BLaER1 (cell line): Measurements from ENCODE around the gene ACER1.

ENCODE experiments used
- H3K27ac ChIP-seq: shearing (Covaris generic); formaldehyde crosslinking; 2 replicates; pipeline ENCODE4 v1.8.1; 2022
- H3K27me3 ChIP-seq: shearing (Covaris generic); formaldehyde crosslinking; 2 replicates; pipeline ENCODE4 v1.8.1; 2022
- H3K36me3 ChIP-seq: shearing (Covaris generic); formaldehyde crosslinking; 2 replicates; pipeline ENCODE4 v1.8.1; 2022
- H3K4me1 ChIP-seq: shearing (Covaris generic); formaldehyde crosslinking; 2 replicates; pipeline ENCODE4 v1.8.1; 2022
- H3K4me2 ChIP-seq: shearing (Covaris generic); formaldehyde crosslinking; 2 replicates; pipeline ENCODE4 v1.8.1; 2022
- H3K4me3 ChIP-seq: shearing (Covaris generic); formaldehyde crosslinking; 2 replicates; pipeline ENCODE4 v1.8.1; 2022
- H3K9ac ChIP-seq: shearing (Covaris generic); formaldehyde crosslinking; 2 replicates; pipeline ENCODE4 v1.8.1; 2022
- H3K9me3 ChIP-seq: shearing (Covaris generic); formaldehyde crosslinking; 2 replicates; pipeline ENCODE4 v1.8.1; 2022
- H4K20me1 ChIP-seq: shearing (Covaris generic); formaldehyde crosslinking; 2 replicates; pipeline ENCODE4 v1.8.1; 2022
- Cebpa-rat ChIP-seq: shearing (Covaris generic); IDR thresholded peaks from 2 replicates; pipeline ENCODE4 v1.8.1; 2022

The ACER1 gene

DNA sequence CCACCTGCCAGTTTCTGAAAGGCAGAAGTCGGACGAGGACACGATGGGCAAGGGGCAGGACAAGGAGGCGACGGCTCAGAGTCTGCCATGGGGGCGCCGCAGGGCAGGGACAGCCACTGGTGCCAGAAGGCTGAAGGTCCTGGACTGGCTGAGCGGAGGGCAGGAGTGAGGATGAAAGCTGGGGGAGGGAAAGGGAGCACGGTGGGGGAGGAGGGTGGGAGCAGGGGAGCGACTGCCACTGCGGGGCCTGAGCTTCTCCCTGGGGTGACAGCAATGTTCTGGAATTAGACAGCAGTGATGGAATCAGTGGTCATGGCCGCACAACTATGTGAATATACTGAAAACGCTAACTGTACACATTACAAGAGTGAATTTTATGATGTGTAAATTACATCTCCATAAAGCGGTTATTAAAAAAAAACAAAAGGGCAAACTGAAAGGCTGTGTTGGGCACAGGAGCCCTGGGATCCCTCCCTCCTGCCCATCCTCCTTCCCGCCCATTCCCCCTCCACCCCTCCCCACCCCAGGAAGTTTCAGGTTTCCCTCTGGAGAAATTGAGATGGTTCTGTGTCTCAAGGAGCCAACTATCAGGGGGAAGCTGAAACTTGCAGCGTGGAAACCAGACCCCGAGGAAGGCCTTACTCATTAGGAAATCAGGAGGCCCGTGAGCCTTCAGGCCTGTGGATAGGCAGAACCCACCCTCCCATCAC is 69.5 kb downstream of the ACER1 start:
- Histone ChIP-seq H4K20me1 (peaks cover 100% of the 10 kb centered on the region), H3K27ac (peak overlapping the region; percentile 35; the same call in 1 of the 2 replicates), H3K9me3 (no peaks in the 10 kb centered on the region), H3K4me3 (no peak overlapping the region), H3K4me2 (peak overlapping the region; percentile 92), H3K4me1 (peaks cover 69% of the 10 kb centered on the region), H3K9ac (no peak overlapping the region; the same call in 1 of the 2 replicates), H3K36me3 (peaks cover 78% of the 10 kb centered on the region), H3K27me3 (no peaks in the 10 kb centered on the region)
- no peak for TF ChIP-seq Cebpa-rat

DNA sequence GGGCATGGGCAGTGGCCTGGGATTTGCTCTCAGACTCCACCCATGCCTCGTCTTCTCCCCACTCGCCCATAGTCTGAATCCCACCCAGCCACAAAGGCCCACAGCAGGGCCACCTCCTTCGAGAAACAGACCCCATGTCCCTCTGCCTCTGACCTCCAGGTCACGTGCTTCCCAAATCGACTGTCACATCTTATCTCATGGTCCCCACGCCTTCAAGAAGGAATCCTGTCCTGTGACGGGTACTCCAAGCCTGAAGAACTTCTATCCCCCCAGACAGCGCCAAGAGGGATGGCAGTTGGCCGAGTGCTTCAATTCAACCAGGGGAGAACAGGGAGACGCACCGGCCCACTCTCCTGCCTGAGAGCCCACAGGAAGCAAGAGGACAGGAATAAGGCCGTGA is 70.1 kb downstream of the ACER1 start:
- peaks cover 75% of the 10 kb centered on the region for H3K4me1 ChIP-seq
- H3K27ac ChIP-seq = peak overlapping the region; percentile 35; the same call in 1 of the 2 replicates
- no peak overlapping the region for H3K4me3 ChIP-seq
- peak overlapping the region; percentile 92 for H3K4me2 ChIP-seq
- TF ChIP-seq Cebpa-rat = no peak
- H4K20me1 ChIP-seq = peaks cover 100% of the 10 kb centered on the region
- peaks cover 78% of the 10 kb centered on the region for H3K36me3 ChIP-seq
- no peaks in the 10 kb centered on the region for H3K27me3 ChIP-seq
- no peak overlapping the region for H3K9ac ChIP-seq
- no peaks in the 10 kb centered on the region for H3K9me3 ChIP-seq

DNA sequence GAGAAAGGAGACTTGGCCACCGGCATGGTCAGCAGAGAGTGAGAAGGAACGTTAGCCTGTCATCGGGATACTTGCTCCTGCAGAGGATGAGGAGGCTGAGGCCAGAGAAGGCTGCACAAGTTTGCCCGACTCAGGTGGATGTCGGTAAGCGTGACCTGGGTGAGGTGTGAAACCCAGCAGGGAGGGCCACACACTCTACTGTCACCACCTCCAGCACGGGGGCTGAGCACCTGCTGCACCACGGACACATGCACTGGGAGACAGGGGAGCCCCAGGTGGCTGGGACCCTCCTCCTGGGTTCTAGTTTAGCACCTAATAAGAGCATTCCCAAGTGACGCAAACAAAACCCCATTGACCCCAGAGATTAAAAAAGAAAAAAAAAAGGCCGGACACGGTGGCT is 70.9 kb downstream of the ACER1 start:
- H3K4me1 ChIP-seq = peaks cover 83% of the 10 kb centered on the region

DNA sequence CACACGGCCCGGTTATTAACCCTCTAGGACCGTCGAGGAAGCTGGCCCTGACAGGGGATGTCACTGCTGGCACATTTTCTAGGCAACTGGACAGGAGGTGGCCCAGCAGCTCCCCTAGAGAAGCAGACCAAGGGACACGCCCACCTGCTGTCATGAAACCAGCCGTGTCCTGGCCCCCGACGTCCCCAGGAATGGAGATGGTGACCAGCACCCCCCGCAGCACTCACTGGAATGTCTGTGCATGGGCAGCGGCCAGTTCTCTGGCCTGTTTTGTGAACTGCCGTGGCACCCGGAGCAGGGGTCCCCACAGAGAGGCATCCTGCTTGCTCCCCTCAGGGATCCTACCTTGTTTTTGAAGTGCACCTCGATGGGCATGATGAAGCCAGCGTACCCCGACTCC is 71.5 kb downstream of the ACER1 start:
- Histone ChIP-seq H3K27me3 (no peaks in the 10 kb centered on the region), H3K4me1 (peaks cover 89% of the 10 kb centered on the region), H3K4me3 (peak overlapping the region; percentile 50), H3K9me3 (no peaks in the 10 kb centered on the region), H4K20me1 (peaks cover 100% of the 10 kb centered on the region), H3K36me3 (peaks cover 68% of the 10 kb centered on the region), H3K9ac (peak overlapping the region; percentile 57), H3K27ac (peak overlapping the region; percentile 72; the same call in 1 of the 2 replicates), H3K4me2 (peak overlapping the region; percentile 92)
- no peak for TF ChIP-seq Cebpa-rat

More for the DNA sequence above, 70.9 kb downstream of the ACER1 start:
- H3K9me3 ChIP-seq = no peaks in the 10 kb centered on the region
- TF ChIP-seq Cebpa-rat = no peak
- H3K4me2 ChIP-seq = peak overlapping the region; percentile 92
- H3K36me3 ChIP-seq = peaks cover 73% of the 10 kb centered on the region
- peak overlapping the region; percentile 72; the same call in 1 of the 2 replicates for H3K27ac ChIP-seq
- peaks cover 100% of the 10 kb centered on the region for H4K20me1 ChIP-seq
- peak overlapping the region; percentile 50; the same call in 1 of the 2 replicates for H3K4me3 ChIP-seq
- H3K9ac ChIP-seq = peak overlapping the region; percentile 57; the same call in 1 of the 2 replicates
- no peaks in the 10 kb centered on the region for H3K27me3 ChIP-seq

DNA sequence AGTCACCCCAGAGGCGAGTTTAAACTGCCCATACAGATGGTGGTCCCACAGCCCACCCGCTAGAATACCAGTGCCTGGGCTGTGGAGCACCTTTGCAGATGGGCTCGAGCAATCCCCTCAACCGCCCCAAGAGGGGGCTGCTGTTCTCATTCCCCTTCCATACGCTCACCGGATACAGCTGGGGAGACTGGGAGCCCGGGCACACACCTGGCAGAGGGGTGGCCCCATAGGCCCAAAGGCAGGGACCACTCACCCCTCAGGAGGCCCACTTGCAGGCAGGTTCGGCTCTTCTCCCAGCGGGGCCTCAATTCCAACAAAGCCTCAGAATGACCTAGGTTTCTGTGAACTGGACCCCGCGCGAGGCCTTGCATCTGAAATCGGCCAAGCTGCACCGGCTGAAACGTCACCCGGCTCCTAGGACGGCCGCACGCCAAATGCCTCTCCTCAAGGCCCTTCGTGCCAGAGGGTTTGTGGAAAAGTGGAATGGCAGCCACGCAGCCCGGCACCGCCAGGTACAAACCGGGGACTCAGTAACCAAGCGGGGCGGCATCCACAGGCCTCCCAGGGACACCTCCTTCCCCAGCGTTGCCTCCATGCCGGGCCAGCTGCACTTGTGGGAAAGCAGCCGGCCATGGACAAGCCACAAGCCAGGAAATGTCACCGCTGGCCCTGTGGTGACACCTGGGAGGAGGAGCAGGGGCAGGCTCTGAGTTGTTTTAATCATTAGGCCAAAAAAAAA is 72.3 kb downstream of the ACER1 start:
- Histone ChIP-seq H3K9me3 (0 out of 2 replicates have a peak, but pooled peaks cover 7% of the 10 kb centered on the region), H3K4me1 (peaks cover 97% of the 10 kb centered on the region), H3K36me3 (peaks cover 68% of the 10 kb centered on the region), H3K9ac (peak overlapping the region; percentile 57; the same call in 1 of the 2 replicates), H3K27me3 (no peaks in the 10 kb centered on the region), H3K4me2 (peak overlapping the region; percentile 92), H3K27ac (peak overlapping the region; percentile 72), H4K20me1 (peaks cover 100% of the 10 kb centered on the region), H3K4me3 (peak overlapping the region; percentile 50)
- TF ChIP-seq Cebpa-rat = no peak

DNA sequence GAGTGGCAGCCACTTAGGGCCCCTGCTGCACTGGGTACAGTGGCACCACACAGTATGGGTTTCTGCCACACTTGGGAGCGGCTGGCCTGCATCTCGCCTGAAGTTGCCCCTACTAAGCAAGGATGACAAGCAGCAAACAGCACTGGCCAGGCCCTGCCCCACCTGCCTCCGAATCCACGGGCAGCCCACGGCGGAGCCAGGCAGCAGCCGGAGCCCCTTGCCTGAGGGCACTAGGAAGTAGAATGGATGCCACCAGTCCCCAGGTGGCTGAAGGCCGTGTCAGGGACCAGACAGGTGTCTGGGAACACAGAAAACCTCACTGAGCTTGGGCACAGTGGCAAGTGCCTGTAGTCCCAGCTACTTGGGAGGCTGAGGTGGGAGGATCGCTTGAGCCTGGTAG is 73.0 kb downstream of the ACER1 start:
- Histone ChIP-seq H3K27ac (peak overlapping the region; percentile 72), H3K4me3 (peak overlapping the region; percentile 50), H3K27me3 (no peaks in the 10 kb centered on the region), H4K20me1 (peaks cover 100% of the 10 kb centered on the region), H3K9me3 (0 out of 2 replicates have a peak, but pooled peaks cover 7% of the 10 kb centered on the region), H3K9ac (peak overlapping the region; percentile 33; the same call in 1 of the 2 replicates), H3K4me1 (peaks cover 96% of the 10 kb centered on the region), H3K36me3 (peaks cover 67% of the 10 kb centered on the region), H3K4me2 (peak overlapping the region; percentile 92)
- TF ChIP-seq Cebpa-rat = no peak

DNA sequence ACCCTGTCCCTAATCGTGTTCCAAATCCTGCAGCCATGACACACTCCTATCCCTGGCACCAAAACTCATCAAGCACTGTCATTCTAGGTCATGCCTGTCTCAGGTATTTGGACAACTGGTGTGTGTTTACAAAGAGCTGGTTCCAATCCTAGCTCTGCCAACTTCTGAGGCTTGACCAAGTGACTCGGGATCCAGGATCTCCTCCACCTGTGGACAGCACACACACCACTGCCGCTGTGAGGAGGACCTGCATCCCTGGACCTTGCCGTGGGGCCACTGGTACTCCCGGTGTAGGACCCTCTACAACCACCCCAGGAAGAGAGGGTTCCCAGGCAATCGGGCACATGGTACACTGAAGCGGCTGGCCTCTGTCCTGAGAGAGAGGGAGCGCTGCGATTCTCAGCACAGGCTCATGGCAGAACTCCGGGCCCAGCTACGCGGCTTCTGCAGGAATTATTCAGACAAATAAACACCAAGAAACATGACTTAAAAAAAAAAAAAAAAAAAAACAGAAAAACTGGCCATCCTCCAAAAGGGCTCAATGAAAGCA is 74.0 kb downstream of the ACER1 start:
- no peak overlapping the region; the same call in 1 of the 2 replicates for H3K4me3 ChIP-seq

DNA sequence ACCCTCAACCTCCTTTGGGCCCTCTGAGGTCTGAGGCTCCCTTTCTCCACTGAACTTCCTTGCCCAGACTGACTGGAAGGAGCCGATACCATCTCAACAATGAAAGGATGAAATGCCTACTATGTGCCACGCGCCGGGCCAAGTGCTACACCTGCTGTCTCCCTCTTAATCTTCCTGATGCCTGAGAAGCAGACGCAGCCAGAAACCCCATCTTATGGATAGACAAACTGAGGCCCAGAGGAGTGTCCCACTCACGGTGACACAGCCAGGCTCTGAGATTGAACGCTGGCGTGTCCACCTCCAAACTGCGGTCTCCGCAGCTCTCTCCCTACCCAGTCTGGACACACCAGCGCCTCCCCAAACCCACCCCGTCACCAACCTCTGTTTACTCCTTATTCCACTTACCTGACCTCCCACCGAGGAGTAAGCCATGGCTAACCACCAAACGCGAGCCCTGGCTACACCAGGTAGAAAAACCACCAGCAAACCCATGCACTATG is 74.5 kb downstream of the ACER1 start:
- Histone ChIP-seq H3K4me3 (peak overlapping the region; percentile 32; the same call in 1 of the 2 replicates), H3K9ac (no peak overlapping the region; the same call in 1 of the 2 replicates), H3K4me2 (peak overlapping the region; percentile 92), H3K4me1 (peaks cover 90% of the 10 kb centered on the region), H3K27me3 (no peaks in the 10 kb centered on the region), H4K20me1 (peaks cover 100% of the 10 kb centered on the region), H3K9me3 (peaks cover 17% of the 10 kb centered on the region), H3K27ac (peak overlapping the region; percentile 60; the same call in 1 of the 2 replicates), H3K36me3 (peaks cover 77% of the 10 kb centered on the region)
- TF ChIP-seq Cebpa-rat = no peak

More for the DNA sequence above, 74.0 kb downstream of the ACER1 start:
- no peaks in the 10 kb centered on the region for H3K27me3 ChIP-seq
- peaks cover 72% of the 10 kb centered on the region for H3K36me3 ChIP-seq
- TF ChIP-seq Cebpa-rat = no peak
- H3K4me1 ChIP-seq = peaks cover 90% of the 10 kb centered on the region
- H3K9ac ChIP-seq = no peak overlapping the region
- peaks cover 12% of the 10 kb centered on the region for H3K9me3 ChIP-seq
- peaks cover 100% of the 10 kb centered on the region for H4K20me1 ChIP-seq
- peak overlapping the region; percentile 92 for H3K4me2 ChIP-seq
- H3K27ac ChIP-seq = 0 out of 2 replicates have a peak overlapping the region, but pooled peaks have one; percentile 60
